Hematopoietic multipotent progenitor cell treated with erythropoietin and hydrocortisone succinate and interleukin-3 and kit ligand, for 8 days (in vitro differentiated cells): ENCODE results near the gene HIVEP1.

Experiments used
- DNase-seq: peaks from one replicate; pipeline ENCODE4 v3.0.0-alpha.2; 2015

HIVEP1 gene

DNA sequence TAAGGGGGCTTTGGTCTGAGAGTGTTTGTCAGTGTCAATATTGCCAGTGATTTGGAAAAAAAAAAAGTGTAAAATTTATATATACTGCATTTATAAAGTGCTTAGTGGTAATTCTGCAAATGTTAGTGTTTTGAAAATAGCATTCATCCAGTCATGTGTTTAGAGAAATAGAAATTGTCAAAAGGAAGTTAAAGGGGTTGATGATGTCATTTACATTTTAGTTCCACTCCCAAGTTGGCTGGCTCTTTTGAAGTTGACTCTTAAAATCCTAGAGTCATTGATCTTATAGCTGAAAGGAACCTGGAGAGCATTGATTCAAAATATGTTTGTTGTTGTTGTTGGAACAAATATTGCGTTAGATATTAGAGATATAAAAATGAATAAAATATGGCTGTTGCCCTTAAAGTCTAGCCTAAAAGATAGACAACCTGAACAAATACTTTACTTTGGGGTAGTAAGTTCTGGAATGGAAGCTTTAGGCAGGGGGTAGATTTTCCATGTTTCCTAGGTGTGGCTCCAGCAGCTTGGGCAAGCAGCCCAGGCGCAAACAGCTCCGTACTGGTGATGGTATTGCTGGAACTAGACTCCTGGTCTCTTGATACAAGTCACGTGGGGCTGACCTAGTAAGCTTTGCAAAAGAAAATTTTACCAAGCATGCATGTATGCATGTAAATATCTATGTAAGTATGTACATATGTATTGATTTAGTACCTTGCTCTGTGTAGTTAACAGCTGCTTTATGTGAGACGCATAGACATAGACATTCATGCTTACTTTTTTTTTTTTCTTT, 46.3 kb downstream of the HIVEP1 start:
- no peak for DNase-seq

- DNase-seq: no peak
Observed at GRCh38 chr6:12060780-12061609, 48.9 kb downstream of the HIVEP1 start.

DNA sequence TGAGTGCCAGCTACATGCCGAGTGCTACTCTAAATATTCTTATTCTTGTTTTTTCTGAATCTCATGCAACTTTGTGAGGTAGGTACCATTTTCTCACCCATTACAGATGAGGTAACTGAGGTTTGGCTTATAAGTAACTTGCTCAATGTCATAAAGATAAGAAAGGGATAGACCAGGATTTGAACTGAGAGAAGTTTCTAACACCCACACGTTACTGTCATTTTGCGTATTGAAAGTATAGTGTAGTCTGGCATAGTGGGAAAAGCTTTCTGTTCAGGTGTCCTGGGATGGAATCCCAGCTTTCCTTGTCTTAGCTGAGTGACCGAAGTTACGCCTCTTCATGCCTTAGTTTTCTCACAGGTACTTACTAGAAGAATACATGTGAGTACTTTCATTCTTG, 50.5 kb downstream of the HIVEP1 start:
- no peak for DNase-seq

DNA sequence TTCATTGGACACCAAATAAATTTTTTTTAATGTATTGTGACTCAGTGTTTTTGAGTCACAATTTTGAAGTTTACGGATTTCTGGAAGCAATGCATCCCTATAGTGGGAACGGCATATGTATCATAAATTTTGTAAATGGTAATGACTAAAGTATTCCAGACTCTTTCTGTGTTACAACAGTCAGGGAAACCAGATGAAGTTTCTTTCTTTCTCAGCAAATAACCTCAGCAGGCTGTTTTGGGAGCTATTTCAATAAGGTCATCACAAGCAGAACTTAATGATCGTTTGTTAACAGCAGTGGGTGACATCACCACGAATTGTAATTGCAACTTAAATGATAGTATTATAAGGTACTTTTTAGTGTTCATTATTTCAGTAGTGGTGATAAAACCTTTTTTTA, 52.0 kb downstream of the HIVEP1 start:
- no peak for DNase-seq

DNA sequence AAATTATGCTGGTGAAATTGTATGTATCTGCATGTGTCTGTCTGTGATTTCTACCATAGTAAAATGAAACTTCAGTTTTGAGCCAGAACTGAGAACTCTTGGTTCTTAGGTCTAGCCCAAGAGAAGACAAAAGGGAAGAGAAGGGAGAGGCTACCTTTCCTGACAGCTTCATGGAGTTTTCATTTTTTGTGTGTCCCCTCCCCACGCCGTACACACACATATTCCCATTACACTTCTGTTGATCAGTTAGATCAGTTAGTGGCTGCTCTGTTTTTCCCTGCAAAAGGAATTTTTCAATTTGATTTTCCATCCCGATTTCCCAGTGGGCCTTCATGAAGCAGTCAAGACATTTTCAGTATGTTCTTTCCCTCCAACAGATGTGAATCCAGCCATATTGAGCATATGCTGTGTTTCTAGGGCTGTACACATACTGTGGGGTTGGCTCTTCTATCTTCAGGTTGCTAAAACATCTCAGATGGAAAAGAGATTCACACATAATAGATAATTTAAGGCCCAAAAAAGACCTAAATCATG, 52.5 kb downstream of the HIVEP1 start:
- no peak for DNase-seq

- no peak for DNase-seq
Observed at GRCh38 chr6:12065321-12066140, 53.4 kb downstream of the HIVEP1 start.

DNA sequence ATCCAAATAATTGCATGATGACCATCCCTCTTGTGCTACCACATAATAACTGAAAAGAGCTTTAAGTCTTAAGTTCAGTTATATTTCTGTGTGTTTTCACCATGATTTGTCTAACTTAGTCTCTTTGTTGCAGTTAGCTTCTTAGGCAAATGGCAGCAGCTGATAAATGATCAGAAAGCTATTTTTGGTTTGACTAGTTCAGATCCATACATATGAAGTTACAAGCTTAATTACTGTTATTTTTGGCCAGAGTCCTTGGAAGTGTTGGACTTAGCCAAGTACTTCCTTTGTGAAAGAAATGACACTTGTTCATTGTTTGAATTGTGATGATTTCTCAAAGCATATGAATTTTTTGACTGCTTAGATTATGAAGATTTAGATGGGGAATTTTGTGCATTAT, 54.2 kb downstream of the HIVEP1 start:
- no peak for DNase-seq

DNA sequence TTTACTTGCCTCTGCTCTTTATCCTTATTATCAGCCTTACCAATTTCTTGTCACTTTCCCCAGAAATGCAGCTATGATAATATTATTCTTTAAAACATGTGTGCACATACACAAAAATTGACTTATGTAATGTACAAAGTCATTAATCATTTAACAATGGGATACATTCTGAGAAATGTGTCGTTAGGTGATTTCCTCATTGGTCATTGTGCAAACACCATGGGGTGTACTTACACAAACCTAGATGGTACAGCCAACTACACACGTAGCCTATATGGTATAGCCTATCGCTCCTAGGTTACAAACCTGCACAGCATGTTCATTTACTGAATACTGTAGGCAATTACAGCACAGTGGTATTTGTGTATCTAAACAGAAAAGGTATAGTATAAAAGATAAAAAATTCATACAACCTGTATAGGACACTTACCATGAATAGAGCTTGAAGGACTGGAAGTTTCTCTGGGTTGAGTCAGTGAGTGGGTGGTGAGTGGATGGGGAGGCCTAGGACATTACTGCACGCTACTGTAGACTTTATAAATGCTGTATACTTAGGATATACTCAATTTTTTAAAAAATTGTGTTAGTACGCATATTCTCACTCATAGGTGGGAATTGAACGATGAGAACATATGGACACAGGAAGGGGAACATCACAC, 56.9 kb downstream of the HIVEP1 start:
- no peak for DNase-seq

GRCh38 chr6:12069891-12070529, 57.9 kb downstream of the HIVEP1 start:
- DNase-seq: no peak

DNA sequence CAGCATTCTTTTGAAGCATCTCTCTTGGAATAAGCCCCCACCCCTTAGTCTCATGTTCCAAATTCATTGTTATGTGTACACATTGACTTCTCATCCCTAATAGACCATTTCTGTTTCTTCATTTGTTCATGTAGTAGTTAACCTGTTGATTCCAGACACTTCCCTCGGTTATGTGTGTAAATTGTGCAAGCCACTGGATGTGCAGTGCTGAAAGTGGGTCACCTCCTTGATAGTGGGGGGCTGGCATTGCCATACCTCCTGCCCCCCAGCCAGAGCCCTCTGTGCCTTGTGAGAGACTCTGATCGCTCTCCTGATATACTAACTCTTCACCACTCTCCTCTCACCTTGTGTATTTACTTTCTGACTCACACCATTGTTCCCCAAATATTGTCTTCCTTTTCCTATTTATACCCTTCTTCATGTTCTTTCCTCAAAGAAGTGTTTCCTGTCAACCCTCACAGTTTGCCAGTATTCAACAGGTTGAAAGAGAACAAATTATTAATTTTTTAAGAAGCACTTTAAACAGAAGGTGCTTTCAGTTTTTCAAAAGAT, 59.0 kb downstream of the HIVEP1 start:
- no peak for DNase-seq

GRCh38 chr6:12075067-12075563, 63.0 kb downstream of the HIVEP1 start:
- DNase-seq: peak; percentile 29

DNA sequence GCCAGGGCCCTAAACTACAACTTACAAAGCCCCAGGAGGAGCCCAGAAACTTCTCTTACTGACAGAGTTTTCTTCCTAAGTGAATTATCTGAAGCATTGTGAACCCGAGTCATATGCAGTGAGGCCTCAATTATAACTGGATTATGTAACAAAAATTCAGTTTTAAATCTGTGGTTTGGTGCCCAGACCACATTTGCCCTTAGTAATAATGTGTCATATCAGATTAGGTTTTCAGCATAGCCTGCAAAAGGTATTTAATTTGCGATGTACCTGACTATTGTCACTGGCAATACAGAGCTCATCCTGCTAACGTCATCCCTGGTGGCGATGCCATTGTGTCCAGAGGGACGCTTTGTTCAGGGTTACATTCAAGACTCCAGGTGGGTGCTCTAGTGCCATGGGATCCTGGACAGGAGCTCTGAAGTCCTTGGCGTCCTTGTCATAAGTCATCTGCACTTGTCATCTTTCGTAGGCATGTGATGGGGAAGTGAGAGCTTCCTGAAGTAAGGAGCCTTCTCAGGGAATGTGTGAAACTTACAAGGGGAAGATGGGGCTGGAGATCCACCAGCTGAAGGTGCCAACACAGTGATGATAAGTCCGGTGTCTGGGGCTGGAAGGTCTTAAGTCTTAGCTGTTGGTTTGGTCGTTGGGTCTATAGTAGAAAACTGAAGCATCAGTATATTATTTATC, 65.1 kb downstream of the HIVEP1 start:
- no peak for DNase-seq

GRCh38 chr6:12078014-12078413, 65.9 kb downstream of the HIVEP1 start:
- no peak for DNase-seq

DNA sequence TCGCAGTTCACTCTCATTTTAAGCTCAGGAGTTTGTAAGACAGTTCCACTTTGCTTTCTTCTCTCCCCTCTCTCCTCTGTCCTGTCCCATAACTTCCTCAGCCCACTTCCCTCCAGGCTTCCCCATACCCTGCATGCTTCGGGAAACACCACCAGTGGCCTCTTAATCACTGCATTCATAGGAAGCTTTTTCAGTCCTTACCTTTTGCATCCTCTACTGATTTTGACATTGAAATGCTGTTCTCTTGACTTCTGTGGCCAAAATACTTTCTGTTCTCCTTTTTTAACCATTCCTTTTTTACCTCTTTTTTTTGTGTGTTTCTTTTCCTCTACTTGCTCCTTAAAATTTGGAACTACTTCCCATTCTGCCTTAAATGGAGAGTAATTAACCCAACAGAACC, 69.7 kb downstream of the HIVEP1 start:
- DNase-seq: no peak

GRCh38 chr6:12082368-12082767, 70.3 kb downstream of the HIVEP1 start:
- no peak for DNase-seq

- no peak for DNase-seq
Observed at GRCh38 chr6:12083302-12083701, 71.2 kb downstream of the HIVEP1 start.

GRCh38 chr6:12083763-12084162, 71.7 kb downstream of the HIVEP1 start:
- DNase-seq: no peak

DNA sequence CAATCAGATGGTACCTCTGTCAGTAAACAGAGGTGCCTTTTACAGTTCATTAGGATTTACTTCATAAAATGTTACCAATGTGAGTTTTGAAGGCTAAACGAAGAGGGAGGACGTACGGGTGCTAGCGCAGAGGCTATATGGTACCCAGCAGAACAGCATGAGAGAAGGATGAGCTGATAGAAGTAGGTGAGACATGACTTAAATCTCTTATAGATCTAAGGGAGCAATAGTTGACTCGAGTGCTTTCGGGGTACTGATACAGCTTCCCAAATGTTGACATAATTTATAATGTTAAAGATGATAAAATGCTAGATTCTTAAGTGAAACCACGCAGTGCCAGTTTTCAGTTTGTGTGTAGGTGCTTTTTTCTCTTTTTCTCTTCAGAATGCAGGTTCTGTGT, 72.6 kb downstream of the HIVEP1 start:
- no peak for DNase-seq

GRCh38 chr6:12088531-12088930, 76.4 kb downstream of the HIVEP1 start:
- no peak for DNase-seq

- DNase-seq: no peak
Observed at GRCh38 chr6:12090714-12091113, 78.6 kb downstream of the HIVEP1 start.

- DNase-seq: no peak
Observed at GRCh38 chr6:12092762-12093161, 80.7 kb downstream of the HIVEP1 start.
